NK-92 (cell line): ENCODE results near the gene APBB1.
A peak's percentile ranks its signal among the peaks of the same experiment; 100 is the strongest.

Source experiments
- DNase-seq: peaks from one replicate; lab custom pipeline; 2025; ENCODE audit not compliant: unreplicated experiment; lab: John Stamatoyannopoulos, UW

APBB1 gene

DNA sequence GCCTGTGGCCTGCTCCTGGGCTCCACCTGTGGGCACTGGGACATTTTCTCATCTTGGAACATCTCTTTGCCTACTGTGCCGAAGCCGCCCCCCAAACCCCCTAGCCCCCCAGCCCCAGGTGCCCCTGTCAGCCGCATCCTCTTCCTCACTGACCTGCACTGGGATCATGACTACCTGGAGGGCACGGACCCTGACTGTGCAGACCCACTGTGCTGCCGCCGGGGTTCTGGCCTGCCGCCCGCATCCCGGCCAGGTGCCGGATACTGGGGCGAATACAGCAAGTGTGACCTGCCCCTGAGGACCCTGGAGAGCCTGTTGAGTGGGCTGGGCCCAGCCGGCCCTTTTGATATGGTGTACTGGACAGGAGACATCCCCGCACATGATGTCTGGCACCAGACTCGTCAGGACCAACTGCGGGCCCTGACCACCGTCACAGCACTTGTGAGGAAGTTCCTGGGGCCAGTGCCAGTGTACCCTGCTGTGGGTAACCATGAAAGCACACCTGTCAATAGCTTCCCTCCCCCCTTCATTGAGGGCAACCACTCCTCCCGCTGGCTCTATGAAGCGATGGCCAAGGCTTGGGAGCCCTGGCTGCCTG, 27.3 kb downstream of the APBB1 start:
- no peak for DNase-seq

DNA sequence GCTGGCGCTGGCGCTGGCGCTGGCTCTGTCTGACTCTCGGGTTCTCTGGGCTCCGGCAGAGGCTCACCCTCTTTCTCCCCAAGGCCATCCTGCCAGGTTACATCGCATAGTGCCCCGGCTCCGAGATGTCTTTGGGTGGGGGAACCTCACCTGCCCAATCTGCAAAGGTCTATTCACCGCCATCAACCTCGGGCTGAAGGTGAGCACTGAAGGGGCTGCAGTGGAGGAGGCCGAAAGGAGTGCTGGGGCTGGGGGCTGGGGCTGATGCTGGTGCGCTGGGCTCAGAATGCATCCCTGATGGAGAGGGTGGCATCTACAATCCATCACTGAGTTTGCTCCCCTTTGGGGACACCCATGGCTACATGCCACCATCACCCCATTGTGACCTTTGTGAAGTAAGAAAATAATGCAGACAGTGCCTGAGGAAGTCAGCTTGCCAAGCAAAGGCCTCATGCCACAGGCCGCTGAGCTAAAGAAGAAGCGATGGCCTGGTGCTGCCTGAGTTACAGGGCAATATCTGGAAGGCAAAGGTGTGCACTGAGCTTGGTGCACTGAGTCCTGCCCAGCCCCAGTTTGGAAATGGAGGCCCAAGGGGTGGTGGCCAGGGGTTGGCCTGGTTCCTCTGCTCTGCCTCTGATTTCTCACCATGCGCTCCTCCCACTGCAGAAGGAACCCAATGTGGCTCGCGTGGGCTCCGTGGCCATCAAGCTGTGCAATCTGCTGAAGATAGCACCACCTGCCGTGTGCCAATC, 28.0 kb downstream of the APBB1 start:
- DNase-seq: no peak

DNA sequence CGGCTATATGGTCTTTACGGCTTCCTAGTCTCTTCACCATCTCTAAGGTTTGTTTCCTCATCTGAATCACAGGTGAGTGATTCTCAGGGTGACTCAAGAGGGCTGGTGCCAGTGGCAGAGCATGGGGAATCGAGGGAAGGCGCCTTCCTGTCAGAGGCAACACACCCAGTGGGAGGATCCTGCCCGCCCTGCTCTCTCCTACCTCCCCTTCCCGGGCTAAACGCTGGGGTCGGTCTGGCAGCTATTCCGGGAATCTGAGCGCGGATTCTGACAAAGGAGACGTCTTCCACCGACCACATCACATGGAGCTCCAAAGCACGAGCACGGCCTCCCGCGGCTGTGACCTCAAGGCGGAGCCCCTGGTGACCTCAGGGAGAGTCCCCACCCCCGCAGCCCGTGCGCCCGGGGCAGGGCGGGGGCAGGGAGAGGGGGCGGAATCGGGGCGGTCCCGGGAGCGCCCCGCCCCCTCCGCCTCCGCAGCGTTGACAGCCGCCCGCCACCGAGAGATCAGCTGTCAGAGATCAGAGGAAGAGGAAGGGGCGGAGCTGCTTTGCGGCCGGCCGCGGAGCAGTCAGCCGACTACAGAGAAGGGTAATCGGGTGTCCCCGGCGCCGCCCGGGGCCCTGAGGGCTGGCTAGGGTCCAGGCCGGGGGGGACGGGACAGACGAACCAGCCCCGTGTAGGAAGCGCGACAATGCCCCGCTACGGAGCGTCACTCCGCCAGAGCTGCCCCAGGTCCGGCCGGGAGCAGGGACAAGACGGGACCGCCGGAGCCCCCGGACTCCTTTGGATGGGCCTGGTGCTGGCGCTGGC, 28.8 kb downstream of the APBB1 start, which contains the start of gene SMPD1:
TSS of gene SMPD1 (plus strand) at position 570 of the 813 bp plus-strand sequence. CDS start at position 695, 125 bp downstream.
- DNase-seq: peak; percentile 71

DNA sequence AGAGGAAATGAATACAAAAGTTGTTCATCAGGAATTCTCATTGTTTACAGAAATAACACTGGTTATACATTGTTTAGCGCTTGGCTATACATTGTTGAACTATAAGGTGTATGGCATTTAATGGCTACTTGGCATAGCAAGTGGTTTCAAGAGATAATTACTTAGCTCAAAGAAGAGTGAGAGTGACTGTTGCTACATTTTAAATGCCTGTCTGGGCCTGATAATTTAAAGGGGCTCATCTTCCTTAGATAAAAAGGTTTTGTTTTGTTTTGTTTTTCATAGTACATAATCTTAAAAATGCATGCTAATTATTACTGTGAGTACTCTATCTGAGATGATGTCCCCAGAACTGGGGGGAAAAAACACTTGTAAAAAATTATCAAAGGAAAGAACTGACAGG, 30.1 kb downstream of the APBB1 start:
- DNase-seq: no peak

DNA sequence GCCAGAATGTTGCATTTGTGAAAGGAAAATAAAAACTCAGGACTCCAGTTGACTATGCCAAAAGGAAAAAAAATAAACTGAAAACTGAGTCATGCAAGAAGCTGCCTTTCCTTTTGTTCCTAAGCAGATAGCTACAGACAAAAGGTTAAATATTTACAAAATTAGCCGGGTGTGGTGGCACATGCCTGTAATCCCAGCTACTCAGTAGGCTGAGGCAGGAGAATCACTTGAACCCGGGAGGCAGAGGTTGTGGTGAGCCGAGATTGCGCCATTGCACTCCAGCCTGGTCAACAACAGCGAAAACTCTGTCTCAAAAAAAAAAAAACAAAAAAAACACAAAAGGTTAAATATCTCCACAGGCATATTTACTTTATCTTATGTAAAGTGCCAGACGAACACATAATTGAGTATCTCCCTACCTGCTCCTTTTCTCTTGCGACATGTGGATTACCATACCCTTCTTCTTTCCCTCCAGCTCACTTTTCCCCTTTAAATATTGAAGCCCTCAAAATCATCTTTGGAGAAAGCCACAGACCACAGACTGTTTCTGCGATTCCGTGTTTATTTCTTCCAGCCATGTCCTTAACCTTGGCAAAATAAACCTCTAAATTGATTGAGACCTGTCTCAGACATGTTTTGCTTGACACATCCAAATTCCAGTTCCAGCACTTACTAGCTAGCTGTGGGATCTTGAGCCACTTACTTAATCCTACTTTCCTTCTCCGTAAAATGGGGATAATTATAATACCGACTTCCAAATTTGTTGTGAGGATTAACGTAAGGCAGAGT, 30.9 kb downstream of the APBB1 start:
- DNase-seq: no peak

DNA sequence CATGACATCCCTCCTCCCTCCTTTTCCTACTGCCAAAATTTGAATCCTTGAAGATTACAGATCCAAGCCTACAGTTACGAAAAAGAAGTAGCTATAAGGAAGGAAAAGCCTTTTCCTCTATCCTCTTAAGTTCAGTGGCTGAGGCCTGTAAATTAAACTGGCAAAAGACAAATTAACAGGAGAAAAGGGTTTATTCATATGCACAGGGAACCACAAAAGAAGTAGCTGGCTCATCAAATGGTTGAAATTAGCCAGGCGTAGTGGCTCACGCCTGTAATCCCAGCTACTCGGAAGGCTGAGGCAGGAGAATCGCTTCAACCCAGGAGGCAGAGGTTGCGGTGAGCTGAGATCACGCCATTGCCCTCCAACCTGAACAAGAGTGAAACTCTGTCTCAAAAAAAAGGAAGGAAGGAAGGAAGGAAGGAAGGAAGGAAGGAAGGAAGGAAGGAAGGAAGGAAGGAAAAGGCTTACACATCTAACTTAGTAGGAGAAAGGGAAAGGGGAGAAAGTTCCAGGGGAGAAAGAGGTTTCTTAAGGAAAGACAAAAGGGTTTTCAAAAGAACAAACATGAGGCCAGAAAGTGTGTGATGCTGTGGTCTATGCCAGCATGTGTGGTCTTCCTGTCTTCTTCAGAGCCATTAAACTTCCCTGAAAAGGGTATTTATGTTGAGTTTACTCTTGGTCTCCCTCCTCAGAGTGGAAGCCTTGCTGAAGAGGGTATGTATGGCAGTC, 33.7 kb downstream of the APBB1 start:
- DNase-seq: no peak

DNA sequence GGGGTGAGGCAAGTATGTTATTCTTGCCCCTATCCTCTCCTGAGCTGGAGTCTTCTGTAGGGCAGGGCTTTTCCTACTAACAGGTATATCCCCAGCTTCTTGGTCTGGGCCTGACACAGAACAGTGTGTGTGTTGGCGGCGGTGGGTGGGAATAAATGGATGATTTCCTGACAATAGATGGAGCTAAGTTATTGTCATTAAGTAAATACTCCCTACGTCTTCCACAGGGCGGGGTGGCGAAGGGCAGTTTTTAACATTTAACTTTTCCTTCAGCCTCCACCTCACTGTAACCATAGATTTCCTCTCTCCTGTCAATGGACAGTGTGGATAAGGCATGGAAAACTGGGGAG, 40.3 kb downstream of the APBB1 start:
- DNase-seq: no peak

DNA sequence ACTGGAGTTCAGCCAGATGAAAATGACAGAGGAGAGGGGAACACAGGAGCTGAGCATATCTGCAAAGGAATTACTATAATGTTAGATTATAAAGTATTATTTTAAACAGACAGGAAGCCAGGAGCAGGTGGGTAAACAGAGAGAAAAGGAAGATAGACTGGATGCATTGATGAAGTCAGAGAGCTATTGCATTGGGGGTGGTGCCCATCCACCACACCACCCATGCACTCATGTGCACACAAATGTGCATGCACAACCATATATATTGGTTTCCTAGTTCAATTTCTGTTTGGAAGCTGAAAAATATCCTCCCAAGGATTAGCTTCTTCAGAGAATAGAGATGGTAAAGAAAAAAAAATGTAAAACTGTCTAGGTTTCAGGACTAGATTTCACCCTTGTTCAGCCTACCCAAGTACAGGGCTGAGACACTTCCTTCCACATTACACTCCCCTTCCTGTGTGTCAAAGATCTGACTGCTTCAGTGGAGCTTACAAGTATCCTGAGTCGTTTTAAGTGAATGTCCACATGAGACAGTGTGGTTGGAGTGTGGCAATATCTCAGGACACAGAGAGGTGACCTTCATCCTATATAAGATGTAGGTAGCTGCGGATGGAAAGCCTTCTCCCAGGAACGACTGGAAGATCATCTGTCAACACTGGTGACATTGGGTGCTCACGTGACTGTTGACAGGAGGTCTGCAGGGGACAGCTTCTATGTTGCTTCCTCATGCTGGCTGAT, 40.8 kb downstream of the APBB1 start:
- no peak for DNase-seq

DNA sequence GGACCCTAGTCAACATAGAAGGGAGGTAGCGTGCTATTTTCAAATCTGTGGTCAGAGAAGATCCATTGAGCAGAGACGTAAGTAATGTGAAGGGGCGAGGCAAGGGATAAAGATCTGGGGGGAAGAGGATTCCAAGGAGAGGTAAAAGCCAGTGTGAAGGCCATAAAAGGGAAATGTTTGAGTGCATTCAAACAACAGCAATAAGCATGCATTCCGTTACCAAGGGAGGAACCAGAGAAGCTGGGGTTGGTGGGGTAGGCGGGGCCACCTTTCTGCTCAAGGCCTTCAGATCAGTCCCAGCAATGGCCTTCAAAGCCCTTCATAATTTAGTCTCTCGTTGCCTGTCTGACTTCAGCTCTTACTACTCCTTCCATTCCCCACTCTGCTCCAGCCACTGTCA, 47.1 kb downstream of the APBB1 start:
- DNase-seq: no peak

DNA sequence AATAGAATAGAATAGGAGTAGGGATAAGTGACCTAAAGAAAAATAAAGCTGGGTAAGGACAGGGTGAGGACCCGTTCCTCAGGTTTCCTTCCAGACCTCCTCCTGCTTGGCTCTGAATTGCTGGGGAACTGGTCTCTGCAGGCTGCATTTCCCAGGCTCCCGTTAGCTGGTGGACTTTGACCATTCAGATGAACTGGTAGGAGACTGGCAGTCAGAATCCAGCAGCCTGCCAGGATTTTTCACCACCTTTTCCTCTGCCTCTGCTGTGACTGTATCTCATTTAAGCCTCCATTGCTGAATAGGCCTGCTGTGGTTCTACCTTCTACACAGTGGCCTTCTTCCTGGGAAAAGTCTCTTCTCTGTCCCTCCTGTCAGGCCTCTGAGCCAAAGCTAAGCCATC, 53.2 kb downstream of the APBB1 start:
- no peak for DNase-seq

DNA sequence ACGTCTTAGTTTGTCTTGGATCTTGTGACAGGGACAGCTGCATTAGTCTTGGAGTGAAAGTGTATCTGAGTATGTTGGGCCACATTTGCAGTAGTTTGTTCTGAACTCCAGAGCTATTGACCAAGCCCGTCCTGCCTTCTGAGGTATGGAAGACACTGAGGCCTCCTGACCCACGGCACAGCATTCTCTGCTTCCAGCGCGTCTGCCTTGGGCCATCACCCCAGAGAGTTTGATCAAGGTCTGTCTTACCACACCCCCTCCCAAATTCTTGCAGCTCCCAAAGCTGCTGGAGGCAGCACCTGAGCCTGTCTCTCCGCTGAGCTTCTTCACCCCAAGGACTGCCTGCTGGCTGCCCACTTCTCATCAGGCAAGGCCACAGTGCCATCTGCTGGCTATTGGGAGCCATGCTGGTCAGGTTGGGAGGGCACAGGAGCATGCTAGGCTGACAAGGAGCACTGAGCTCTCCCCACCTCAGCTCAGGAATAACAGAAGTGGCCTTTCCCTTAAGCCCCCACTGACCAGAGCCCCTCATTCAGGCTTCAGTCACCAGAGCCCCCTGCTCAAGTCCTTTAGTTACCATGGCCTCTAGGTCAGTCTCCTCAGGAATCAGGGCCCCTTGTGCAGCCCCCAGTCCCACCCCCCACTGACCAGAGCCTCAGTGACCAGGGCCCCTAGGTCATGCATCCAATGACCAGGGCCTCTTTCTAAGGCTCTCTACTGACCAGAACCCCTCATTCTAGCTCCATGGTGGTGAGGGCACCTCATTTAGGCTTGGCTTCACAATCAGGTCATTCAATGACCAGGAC, 55.8 kb downstream of the APBB1 start:
- no peak for DNase-seq

DNA sequence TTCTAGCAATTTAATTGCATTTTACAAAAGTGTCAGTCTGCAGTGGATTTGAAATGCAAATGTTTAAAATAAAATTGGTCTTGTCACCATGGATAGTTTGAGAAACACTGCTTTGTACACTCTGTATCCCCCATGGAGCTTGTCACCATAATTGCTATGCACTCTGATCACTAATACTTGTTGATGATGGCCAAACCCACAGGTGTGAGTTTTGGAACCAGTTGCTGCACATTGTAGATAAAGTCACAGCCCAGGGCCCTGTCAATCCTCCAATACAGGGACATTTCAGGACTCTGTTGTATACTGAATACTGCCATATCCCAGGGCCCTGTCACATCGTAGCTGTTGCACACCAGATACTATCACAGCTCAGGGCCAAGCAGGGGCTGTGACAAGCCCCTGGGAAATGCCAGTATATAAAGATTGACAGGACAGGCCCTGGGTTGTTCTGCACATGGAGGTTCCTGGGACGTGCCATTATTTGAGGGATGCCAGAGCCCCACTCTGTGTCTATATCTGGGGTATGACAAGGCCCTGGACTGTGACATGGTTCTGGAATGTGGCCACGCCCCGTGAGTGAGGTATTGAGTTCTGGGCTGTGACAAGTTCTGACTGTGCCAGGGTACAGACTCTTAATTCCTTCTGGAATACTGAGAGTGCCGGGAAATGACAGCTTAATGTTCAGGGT, 56.6 kb downstream of the APBB1 start:
- no peak for DNase-seq

DNA sequence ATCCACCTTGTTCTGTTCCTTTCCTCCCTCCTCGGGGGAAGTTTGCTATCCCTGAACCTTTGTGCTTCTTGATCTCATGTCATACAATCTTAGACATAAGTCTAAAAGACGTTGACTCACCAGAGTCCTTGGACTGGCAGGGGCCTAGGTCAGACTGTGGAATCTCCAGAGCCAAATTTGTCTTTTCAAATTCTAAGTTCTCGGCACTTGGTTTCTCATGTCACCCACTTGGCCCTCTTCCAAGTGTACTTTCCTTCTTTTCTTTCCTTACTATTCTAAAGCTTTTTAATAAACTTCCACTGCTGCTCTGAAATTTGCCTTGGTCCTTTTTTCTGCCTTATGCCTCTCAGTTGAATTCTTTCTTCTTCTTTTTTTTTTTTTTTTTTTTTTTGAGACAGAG, 58.7 kb downstream of the APBB1 start:
- no peak for DNase-seq

DNA sequence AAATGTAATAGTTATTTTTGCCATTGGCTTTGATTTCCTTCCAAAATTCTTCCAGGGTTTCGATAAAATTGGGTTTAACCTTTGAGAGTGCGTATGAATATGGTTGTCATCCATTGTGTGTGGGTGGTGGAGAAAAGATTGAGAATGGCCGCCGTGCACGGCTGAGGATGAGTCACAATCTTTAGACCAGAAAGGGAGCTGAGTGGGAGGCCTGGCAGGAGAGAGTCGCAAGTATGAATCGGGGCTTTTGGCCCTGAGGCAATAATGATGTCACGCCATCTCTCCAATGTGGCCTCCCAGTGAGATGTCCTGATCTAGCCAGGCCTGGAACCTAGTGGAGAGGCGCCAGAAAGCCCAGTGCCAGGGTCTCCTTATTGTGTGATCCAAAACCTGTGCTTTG, 61.7 kb downstream of the APBB1 start:
- no peak for DNase-seq

DNA sequence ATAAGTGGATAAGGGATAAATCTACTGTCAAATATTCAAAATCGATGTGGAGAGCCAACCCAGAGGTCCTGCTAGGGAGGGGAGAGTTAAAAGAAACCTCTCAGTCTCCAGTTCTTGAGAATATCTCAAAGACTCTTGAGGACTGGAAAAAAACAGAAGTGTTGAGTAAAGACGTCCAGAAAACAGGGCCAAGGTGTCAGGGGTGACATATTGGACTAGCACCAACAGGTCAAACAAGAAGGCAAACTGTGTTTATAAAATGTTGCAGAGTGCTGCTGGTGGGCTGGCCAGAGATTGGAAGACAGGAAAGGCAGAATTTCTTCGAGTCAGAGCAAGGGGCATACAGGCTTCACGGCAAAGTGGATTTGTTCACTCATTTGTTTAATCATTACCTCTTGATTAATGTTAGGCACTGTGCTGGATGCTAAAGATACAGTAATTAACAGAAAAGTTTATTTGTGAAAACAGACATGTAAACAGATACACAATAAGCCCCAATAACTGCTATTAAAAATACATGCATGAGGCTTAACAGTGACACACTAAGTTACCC, 62.3 kb downstream of the APBB1 start:
- DNase-seq: no peak

DNA sequence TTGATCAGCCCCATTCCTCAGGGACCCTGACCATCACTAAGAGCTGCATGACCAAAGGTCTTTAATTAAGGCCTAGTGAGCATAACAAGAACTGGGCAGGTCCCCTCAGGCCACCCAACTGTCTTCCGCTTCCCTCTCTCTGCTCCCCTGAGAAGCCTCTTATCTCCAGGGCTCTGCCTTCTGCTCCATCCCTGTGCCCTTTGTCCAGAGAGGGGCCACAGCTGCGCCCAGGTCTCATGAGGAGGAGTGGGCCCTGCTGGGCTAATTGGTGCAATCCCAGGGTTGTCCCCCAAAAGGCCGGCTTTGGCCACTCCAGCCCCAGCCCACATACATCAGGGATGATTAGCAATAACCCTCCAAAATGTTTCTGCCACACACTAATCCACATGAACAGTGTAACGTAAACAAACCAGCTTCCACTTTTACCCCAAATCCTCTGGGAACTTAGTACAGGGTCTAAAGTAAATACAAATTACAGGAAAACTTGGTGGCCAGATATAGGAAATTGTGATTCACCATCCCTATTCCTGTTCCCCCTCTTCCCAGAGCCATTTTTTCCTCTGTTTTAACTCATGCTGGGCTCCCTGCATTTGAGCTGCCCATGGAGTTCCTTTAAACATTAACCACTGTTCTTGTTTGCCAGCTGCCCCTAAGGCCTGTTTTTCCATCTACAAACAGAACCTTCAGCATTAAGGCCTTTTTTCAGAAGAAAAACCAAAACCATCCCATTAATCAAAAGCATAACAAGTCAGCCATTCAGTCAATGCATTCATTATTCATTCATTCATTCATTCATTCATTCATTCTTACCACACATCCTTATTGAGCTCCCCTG, 64.0 kb downstream of the APBB1 start:
- no peak for DNase-seq

DNA sequence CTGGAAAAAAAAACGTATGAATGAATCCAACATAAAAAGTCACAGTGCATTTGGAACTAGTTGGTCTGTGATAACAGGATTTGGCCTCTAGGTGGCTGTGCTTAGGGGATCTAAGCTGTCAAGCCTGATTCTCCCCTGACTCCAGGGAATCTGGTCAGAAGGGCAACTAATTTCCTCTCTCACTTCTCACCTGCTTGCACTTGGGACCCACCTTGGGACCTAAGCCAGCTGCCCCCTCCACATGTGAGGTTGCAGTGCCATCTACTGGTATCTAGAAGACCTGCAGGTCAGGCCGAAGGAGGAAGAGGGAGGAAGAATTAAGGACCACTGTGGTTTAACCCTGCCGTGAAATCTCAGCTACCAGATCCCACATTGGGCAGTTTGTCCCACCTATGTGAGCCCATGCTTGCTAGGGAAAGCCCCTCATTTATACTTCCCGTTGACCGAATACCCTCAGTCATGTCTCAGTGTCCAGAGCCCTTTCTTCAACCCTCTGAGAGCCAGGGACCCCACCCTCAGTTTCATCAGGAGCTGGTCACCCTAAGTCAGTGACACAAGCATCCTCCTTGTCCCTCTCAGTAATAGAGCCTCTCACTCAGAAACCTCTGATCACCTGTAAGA, 65.4 kb downstream of the APBB1 start:
- no peak for DNase-seq
